Stimulated activated CD8-positive, alpha-beta memory T cell treated with anti-CD3 and anti-CD28 coated beads, Interleukin-15, amount 100 ng/mL, for 1 hour (primary cell): ENCODE measurements around the gene GARNL3.

ENCODE experiments used
- DNase-seq: peaks from one replicate; pipeline ENCODE4 v3.0.0-alpha.2; 2020; ENCODE audit warnings: low read depth

Gene GARNL3

DNA sequence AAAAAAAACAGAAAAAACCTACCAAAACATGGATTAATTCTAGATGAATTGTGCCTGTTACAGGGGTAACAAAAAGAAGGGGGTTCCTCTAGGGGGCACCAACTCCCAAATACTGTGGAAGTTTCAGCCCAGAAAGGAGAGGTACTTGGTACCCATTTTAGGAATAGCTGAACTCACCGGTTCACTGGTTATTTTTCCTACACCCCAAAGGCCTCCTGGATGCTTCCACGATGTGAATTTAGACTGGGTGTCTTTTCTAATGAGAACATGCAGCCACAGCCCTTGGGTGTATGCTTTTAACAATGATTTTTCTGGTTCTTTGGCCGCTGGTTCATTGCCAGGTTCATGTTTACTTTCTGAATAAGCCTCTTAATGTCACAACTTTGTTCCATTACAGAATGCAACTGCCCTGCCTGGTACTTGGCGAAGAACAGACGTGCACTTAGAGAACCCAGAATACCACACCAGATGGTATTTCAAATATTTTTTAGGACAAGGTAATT lies 46.7 kb downstream of the GARNL3 start:
- DNase-seq, result no peak

DNA sequence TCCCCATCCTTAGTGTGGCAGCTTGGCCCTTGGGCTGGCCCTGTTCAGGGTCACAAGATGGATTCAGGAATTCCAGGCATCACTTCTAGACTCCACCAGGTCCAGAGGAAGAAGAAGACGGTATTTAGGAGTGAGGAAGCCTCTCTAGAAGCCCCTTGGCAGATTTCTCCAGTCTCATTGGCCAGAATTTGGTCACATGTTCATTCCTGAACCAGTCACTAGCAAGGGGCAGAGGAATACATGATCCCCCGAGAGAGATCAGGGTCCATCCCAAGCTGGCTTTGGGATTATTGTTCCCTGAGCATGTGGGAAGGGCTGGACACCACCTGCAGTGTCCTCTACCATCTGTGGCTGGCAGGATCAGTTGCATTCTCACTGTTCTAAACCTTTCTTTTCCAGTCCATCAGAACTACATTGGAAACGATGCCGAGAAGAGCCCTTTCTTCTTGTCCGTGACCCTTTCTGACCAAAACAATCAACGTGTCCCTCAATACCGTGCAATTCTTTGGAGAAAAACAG lies 48.5 kb downstream of the GARNL3 start:
- no peak for DNase-seq

DNA sequence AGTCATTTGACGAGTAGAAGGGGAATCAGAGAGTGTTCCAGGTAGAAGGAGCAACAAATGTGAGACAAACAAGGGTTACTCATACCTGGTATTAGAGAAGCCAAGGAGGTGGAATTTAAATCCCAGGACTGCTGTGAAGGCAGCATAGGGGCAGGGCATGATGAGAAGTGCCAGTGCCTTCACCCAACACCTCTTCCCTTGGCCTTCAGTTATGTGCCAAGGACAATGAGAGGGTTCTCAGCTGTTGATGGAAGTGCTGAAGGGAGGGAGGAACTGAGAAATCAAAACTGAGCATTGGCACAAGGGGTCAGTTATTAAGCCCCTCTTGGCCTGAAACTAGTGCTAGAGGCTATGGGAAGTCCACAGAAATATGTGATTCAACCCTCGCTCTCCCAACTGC lies 50.3 kb downstream of the GARNL3 start:
- no peak for DNase-seq

DNA sequence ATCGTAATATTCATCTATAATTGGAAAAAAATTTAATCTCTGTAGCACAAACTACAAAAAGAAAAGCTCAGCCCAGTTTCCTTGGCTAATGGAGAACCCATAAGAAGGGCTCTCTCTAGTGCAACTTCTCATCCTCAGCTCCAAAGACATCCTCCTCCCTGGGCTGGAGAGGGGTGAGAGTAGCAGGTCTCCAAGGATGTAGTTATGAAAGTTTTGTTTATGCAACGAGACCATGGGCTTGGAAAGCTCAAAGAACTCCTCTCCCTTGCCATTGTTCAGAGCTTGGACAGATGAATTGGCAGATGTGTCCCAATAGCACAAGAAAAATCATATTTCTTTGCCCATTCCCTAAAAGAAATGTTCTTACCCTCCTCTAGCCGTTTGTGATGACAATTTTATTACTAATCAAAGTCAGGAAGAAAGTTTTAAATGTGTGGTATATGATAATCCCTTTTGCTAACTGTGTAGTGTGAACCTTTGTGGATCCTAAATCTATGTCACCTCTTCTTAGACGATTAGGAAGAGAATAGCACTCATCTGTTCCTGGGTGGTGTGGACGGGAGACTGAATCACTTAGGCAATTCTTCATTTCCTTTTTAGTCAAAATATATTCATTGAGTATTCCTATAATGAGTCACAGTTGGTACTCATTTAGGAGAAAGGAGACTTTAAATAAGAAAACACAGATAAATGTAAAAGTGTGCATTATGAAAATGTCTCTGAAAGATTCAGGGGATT lies 52.2 kb downstream of the GARNL3 start:
- no peak for DNase-seq

DNA sequence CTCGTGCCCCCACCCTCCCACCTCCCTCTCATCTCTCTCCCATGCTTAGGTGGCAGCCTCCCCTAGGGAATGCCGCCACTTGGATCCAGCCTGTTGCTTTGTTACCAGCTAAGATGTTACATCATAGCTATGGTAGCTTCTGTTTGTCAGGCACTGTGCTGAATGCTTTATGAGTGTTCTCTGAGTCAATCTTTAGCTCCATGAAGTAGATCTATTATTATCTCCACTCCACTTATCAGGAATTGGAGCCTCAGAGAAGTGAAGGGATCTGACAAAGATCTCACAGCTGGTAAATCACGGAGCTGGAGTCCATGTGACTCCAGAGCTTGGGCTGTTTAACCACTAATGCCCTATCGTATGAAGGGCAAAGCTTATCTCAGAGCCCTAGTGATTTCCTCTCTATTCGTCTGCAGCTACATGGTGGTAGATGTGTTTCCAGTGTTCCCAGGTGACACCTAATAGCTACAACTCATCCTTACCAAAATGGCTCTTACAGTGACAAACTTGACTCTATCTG lies 54.1 kb downstream of the GARNL3 start:
- DNase-seq, result no peak

DNA sequence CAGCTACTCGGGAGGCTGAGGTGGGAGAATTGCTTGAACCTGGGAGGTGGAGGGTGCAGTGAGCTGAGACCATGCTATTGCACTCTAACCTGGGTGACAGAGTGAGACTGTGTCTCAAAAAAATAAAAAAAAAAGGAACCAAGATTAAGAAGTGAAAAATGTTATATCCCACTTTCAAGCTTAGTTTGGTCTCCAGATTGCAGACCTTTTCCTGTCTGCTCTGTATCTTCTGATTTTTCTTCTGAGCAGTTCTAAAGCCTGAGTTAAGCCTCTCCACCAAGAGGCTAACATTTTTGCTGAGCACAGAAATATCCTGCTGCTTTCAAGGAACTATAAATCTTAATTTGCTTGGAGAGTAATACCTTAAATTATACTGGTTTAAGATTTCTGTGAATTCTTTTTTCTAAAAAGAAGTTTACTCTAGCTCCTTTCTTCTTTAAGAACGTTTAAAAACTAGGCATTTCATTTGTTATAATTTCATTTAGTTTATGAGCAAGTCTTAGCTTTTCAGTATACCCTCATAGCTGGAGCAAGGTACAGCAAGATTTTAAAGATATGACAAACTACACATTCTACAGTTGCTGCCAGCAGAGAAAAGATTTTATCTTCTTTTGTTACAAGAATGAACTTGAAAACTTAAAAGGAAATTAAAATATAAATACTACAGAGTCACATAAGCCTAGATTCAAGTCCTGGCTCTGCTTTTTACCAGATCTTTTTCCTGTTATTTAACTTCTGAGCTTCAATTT lies 55.0 kb downstream of the GARNL3 start:
- no peak for DNase-seq

DNA sequence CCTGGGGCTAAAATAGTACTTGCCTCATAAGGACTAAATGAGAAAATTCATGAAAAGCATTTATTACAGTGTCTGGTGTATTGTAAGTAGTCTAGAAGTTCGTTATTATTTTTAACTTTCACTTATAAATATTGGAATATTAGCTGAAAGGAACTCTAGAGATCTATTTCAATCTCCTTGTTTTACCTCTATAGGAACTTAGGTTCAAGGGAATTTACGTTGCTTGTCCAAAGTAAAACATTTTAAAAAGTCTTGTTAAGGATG lies 55.5 kb downstream of the GARNL3 start:
- DNase-seq, result no peak

DNA sequence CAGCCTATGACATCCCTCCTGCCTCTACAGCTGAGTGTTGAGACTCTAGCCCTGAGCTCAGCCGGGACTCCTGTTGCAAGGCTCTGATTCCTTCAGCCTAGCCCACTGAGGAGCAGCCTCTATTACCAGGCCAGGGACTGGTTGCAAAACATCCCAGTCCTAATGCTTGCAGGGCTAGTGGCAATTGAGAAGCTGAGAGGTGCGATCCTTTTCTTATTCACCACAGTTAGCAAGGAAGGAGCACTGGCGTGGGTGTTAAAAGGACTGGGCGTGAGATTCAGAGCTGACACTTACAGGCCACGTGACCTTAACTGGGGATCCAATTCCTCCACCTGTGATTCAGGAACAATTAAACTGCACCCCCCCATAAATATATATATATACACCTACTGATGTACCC lies 58.8 kb downstream of the GARNL3 start:
- DNase-seq, result no peak

DNA sequence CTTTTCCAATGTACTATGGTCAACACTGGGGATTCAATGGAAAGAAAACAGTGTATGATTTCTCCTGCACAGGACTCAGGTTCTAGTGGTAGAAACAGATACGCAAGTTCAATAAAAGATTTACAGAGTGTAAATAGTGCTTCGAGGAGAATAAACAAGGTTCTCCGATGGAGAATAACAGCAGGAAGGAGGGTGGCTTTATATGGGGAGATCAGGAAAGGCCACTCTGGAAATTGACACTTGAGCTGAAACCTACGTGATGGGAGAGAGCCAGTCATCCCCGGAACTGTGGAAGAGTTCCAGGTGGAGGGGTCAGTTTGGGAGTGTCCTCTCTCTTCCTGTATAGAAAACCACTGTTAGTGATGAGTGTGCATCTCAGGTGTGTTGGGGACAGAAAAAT lies 65.9 kb downstream of the GARNL3 start:
- no peak for DNase-seq

DNA sequence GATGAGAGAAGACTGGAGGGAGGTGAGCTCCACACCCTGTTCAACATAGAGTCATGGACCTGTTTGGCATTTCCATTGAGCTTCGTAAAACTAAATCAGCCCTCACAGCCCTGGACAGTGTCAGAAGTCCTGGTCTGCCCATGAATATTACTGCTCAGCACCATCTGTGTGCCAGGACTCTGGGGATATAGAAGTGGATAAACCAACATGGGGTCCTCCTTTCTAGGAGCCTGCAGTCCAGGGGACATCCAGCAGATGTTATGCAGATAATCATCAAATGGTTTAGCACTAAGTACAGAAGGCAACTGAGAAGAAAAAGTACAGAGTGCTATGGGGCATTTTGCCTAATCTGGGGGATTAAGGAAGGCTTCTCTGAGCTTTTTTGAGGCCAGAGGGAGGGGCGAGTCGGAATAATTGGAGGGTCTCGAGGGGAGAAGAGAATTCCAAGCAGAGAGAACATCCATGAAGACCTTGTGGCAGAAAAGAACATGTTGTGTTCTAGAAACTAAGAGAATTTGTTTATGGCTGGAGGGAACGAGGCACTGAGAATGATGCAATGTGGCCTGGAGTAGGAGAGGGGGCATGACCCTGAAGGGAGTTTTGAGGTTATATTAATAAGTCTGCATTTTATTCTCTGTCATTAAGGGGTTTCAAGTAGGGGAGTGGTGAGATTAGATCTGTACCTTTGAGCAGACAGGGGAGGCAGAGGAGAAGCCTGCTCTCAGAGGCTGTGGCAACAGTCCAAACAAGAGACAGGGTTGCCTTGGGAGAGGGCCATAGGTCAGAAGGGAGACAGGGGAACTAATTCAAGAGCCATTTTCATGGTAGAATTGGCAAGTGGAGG lies 68.9 kb downstream of the GARNL3 start:
- DNase-seq, result no peak

DNA sequence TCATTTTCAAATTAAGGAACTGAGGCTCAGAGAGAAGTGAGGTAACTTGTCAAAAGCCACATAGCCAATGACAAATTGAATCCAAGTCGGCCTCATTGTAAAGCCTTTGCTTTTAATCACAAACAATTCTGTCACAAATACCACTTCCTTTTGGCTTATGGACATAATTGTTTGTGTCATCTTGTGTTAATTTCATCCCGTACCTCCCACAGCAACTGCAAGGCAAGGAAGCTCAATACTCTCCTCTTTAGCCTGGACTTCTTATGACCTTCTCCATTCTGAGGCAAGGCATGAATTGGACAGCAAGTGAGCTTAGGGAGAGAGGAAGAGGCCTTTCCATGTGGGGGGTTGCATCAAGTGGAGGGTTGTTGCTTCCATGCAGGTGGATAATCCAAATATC lies 70.2 kb downstream of the GARNL3 start:
- DNase-seq, result no peak

DNA sequence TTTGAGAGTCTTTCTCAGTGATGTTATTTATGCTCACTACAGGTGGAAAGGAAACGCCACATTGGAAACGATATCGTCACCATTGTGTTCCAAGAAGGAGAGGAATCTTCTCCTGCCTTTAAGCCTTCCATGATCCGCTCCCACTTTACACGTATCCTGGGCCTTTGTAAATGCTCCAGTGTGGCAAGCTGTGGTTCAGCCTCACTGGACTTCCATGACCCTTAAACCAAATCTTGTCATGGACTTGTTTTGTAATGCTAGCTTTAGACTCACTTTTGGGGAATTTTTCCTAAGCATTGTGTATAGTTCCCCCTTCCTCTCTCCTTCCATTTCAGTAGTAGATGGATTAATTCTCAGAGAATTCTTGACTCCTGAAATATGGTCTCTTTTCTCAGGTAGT lies 71.5 kb downstream of the GARNL3 start:
- no peak for DNase-seq

DNA sequence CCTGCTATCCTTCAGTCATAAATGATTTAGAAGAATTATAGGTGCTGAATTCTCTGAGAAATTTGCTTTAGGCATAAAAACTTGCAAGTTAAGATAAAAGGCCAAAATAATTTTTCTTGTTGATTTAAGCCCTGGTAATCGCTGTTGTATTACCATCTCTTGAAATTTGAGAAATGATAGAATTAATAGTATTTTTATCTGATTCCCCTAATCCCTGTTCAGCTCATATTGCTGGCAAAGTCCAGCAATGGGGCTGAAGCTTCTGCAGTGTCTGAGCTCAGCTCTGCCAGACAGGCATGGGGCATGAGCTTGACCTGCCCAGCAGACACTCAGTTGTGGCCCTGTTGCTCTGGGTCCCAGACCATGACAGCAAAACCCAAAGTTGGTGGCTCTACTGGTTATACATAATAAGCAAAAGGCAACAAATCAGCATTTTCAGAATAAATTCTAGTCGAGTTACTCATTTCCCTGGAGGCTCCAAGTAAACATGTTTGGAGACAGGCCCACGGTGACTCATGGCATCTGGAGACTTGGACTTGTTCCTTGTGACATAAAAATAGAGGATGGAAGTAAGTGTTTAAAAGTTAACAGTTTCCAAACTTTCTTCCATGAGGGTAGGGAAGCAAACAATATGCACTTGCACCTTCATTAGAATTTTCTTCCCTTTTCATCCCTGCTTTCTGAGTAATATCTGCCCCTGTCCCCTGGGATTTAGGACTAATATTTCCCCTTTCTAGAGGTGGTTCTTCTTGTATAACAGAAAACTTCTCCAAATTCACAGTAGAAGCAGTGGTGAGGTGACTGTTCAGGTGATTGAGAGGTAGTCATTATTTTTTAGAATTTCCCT lies 72.2 kb downstream of the GARNL3 start:
- DNase-seq, result no peak

DNA sequence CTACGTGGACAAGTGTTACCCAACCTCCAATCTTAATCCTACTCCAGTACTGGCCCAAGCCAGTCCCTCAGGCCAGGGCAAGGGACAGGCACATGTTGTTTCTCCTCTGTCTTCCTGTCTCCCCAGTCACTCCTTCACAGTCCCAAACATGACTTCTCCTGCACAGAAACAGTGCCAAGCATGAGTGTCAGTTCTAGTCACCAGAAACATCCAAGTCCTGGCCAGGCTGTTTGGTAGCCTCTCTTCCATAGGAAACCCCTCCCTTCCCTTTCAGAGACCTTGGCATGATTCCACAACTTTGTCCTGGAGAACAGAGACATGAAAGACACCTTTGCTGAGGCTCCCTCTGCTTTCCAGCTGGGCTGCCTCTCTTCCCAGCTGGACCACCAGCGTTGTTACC lies 76.1 kb downstream of the GARNL3 start:
- DNase-seq, result no peak

DNA sequence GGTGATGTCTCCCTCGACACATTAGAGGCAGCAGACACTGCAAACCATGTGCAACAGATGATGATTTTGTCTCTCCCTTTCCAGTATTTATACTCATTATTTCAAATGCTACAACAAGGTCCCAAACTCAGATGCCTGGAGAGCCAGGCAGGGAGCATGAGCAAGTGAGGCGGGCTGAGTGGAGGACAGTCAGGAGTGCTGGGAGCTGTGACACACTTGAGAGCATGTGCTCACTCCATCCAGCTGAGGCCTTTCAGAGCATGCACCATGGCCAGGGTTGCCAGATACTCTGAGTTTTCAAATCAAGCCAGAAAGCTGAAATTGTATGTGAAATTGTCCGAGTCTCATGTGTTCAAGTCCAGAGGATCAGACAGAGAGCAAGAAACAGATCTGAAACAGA lies 76.6 kb downstream of the GARNL3 start:
- DNase-seq, result no peak

DNA sequence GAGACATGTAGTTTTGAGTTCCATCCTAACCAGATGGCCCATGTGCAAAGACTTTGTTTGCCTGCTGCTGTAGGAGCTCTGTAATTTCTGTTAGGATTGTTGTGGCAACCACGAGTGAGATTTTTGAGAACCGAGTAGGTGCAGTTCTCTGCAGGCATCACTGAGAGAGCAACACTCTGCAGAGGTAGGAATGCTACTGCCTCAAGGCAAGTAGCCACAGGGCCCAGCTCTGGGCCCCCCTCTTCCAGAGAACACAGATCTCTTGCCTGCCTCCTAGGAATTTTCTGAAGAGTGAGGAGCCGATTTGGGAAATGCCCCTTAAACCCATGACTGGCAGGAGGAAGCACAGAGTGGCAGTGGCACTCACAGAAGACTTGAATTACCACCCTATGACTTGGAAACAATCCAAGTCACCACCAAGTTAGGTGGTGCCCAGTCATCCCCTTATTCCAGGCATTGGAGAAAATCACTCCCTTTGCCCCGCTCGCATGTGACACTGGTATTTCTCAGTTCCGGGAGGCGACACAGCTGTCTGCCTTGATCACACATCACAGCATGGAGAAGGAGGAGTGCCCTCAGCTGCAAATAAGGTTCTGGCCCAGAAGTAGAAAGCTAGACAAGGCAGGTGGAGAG lies 79.9 kb downstream of the GARNL3 start:
- DNase-seq, result no peak

DNA sequence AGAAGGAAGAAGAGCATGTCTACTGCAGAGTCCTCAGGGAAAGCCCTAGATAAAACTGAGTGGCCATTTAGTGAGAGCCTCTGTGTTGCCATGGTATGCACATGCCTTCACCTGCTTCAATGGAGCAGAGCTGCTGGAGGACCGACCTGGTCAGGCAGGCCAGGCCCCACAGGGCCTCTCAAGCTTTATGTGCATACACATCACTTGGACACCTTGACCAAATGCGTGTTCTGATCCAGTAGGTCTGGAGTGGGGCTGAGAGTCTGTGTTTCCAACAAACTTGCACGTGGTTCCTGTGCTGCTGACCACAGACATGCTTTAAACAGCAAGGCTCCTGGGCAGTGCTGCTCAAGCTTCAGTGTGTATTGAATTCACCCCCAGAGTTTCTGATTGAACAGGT lies 81.0 kb downstream of the GARNL3 start:
- no peak for DNase-seq

DNA sequence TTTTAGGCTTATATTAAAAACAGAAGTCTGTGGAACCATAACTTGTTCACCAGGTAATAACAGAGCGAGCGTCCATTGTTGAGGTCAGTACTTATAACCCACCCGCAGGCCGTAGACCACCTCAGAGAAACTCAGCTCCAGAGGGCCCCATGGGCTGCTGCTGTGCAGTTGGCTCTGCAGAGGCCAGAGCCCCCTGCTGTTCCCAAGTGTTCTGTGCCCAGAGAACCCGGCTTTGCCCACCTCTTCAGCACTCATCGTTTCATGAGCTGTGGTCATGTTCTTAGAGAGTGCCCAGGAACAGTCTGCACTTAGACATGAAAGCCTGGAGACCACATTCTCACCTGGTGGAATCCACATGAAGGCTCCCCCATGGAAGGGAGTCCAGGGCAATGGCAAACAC lies 82.0 kb downstream of the GARNL3 start:
- DNase-seq, result no peak

DNA sequence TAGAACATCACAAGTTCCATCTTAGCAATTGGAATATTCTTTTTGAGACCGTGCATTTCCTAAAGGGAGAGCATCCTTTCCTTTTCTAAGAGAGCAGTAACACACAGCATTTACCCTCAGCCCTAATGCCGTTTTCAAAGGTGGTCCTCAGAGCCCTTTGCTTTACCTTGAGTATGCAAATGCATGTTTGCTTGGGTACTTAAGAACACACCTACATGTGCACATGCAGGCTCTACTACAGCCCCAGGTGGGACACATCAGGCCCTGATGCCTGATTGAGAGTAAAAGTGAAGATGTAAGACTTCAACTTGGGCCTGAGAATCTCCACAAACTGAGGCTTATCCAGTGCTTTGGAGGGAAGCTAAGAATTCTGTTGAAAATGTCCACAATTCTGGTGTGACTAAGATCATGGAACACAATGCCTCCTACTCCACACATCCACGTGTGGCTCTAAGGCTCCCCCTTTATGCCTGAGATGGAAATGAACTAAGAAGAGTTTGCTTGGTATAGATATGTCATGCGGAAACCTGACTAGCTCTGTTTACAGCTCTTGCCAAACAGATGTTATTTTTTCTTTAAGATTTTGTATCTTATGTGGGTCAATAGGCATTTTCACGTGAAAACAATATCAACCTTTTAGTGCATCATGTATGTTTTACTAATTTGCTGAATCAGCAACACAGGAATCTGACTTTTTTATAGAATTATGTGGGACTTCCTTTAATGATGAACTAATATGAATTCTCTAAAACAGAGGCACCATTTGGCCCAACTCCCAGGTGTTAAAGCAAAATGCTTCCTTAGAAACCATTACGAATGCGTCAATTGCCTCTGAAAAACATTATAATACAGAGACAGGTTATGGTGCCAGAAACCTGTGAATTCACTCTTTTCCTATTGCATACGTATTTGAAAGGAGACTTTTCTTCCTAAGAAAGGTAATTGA lies 83.5 kb downstream of the GARNL3 start:
- no peak for DNase-seq
